Stomach (tissue), 4 donors: ENCODE data around the gene EFCAB12.
"Not testable (repeated sequence)": the region's sequence is repeated elsewhere in the genome, so short reads cannot be mapped to it uniquely, and the experiment has no call there.

Experiments
- EP300 ChIP-seq: sonication (generic); formaldehyde crosslinking; IDR thresholded peaks from one replicate; pipeline ENCODE4 v1.6.1; 2017; ENCODE audit warnings: antibody characterized with exemption
- TF ChIP-seq, protein P1 (sequence below), 7 experiments: fragments of 450-650 bp in 4 of 7; fragments of 200-600 bp in 3 of 7; sonication (generic) in 3 of 7; IDR thresholded peaks; one replicate each; pipeline ENCODE4 v1.5.1; 2016 to 2019; ENCODE audit warnings: antibody characterized with exemption in 7 of 7, control low read depth in 2 of 7, mild to moderate bottlenecking in 1 of 7

DNA sequence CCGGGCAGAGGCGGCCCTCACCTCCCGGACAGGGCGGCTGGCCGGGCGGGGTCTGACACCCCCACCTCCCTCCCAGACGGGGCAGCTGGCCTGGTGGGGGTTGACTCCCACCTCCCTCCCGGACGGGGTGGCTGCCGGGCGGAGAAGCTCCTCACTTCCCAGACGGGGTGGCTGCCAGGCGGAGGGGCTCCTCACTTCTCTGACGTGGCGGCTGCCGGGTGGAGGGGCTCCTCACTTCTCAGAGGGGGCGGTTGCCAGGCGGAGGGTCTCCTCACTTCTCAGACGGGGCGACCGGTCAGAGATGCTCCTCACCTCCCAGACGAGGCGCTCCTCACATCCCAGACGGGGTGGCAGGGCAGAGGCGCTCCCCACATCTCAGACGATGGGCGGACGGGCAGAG is 65.1 kb downstream of the EFCAB12 start:
- TF ChIP-seq, protein P1, sequence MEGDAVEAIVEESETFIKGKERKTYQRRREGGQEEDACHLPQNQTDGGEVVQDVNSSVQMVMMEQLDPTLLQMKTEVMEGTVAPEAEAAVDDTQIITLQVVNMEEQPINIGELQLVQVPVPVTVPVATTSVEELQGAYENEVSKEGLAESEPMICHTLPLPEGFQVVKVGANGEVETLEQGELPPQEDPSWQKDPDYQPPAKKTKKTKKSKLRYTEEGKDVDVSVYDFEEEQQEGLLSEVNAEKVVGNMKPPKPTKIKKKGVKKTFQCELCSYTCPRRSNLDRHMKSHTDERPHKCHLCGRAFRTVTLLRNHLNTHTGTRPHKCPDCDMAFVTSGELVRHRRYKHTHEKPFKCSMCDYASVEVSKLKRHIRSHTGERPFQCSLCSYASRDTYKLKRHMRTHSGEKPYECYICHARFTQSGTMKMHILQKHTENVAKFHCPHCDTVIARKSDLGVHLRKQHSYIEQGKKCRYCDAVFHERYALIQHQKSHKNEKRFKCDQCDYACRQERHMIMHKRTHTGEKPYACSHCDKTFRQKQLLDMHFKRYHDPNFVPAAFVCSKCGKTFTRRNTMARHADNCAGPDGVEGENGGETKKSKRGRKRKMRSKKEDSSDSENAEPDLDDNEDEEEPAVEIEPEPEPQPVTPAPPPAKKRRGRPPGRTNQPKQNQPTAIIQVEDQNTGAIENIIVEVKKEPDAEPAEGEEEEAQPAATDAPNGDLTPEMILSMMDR (IDR thresholded peaks at IDR 0.05) = not testable (repeated sequence)
- not testable (repeated sequence) for TF ChIP-seq EP300
